GM12891 (cell line): ENCODE data around the gene FLACC1.
"Not testable (repeated sequence)": the region's sequence is repeated elsewhere in the genome, so short reads cannot be mapped to it uniquely, and the experiment has no call there.

ENCODE experiments used
- POLR2A ChIP-seq: IDR thresholded peaks from 2 replicates; pipeline ENCODE4 v1.6.1; 2011; ENCODE audit warnings: low read depth, low read length, control low read depth
- POU2F2 ChIP-seq: IDR thresholded peaks from 2 replicates; pipeline ENCODE4 v1.6.1; 2011; ENCODE audit warnings: low read depth, mild to moderate bottlenecking, control low read depth, low read length, moderate library complexity
- TAF1 ChIP-seq: IDR thresholded peaks from 2 replicates; pipeline ENCODE4 v1.6.1; 2011; ENCODE audit warnings: low read depth, low read length, control low read depth

DNA sequence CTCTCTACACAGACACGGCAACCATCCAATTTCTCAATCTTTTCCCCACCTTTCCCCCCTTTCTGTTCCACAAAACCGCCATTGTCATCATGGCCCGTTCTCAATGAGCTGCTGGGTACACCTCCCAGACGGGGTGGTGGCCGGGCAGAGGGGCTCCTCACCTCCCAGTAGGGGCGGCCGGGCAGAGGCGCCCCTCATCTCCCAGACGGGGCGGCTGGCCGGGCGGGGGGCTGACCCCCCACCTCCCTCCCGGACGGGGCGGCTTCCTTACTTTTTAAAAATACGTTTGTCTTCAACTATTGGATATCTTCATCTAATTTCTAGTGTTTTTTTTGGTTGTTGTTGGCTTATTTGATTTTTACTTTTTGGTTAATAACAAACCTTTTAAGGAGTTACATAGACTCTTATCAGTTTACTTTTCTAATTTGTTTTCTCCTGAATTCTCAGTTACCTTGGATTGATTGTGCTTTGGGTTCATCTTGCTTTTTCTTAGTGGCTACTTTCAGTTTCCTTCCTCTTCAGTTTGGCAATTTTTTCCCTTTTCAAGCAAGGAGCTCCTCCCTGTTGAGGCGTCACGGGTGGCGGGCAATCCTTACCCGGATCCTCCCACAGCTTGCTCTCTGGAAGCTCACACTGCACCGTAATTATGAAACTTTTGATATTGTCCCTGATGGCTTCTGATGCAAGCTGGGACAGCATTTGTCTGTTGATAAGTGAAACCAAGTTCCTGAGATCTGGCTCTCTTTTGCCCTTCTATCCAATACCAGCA, 117.8 kb downstream of the FLACC1 start:
- TF ChIP-seq TAF1, POU2F2, POLR2A: not testable (repeated sequence)
